Ascending aorta (tissue), 2 donors: ENCODE measurements around the gene P2RX3. TPM values are rescaled to one million over a fixed set of nuclear protein-coding genes. Genes with fewer than 3 reads are reported as not detected.

ENCODE experiments used
- DNase-seq, 2 donors: peaks; one replicate each; pipeline ENCODE4 v3.0.0-alpha.2; 2019; ENCODE audit warnings: low spot score in 2 of 2
- H3K27ac ChIP-seq, 2 donors: fragments of 200-600 bp; sonication (generic); one replicate each; pipeline ENCODE4 v1.5.1; 2016 to 2017; ENCODE audit warnings: mild to moderate bottlenecking in 1 of 2
- H3K27me3 ChIP-seq: fragments of 200-600 bp; sonication (generic); one replicate; pipeline ENCODE4 v1.5.1; 2017
- H3K36me3 ChIP-seq, 2 donors: fragments of 200-600 bp; sonication (generic); one replicate each; pipeline ENCODE4 v1.5.1; 2016
- H3K4me1 ChIP-seq, 2 donors: fragments of 200-600 bp; sonication (generic); one replicate each; pipeline ENCODE4 v1.5.1; 2016 to 2017; ENCODE audit warnings: mild to moderate bottlenecking in 1 of 2
- H3K4me3 ChIP-seq, 2 donors: fragments of 200-600 bp; sonication (generic); one replicate each; pipeline ENCODE4 v1.5.1; 2016 to 2017; ENCODE audit warnings: mild to moderate bottlenecking in 1 of 2
- H3K9me3 ChIP-seq, 2 donors: fragments of 200-600 bp; sonication (generic); one replicate each; pipeline ENCODE4 v1.5.1; 2016
- intact Hi-C: fragments of 100-400 bp; cut with DNase I; formaldehyde crosslinking; loops from one replicate; pipeline ENCODE4 v1.15.1; 2023
- total RNA-seq: library from RNA; depleted of rRNA; stranded (reverse); fragments of >200 nt; gene quantifications from one replicate; pipeline ENCODE4 v1.1.0, GENCODE V29; 2016
- TF ChIP-seq, protein P1 (sequence below), 3 experiments: fragments of 200-600 bp in 2 of 3; fragments of 450-650 bp in 1 of 3; sonication (generic) in 2 of 3; IDR thresholded peaks; one replicate each; pipeline ENCODE4 v1.5.1; 2016 to 2019; ENCODE audit warnings: antibody characterized with exemption in 3 of 3, mild to moderate bottlenecking in 1 of 3, moderate library complexity in 1 of 3

Gene P2RX3
- total RNA-seq, 1 donor from 2014 or later, result not detected

DNA sequence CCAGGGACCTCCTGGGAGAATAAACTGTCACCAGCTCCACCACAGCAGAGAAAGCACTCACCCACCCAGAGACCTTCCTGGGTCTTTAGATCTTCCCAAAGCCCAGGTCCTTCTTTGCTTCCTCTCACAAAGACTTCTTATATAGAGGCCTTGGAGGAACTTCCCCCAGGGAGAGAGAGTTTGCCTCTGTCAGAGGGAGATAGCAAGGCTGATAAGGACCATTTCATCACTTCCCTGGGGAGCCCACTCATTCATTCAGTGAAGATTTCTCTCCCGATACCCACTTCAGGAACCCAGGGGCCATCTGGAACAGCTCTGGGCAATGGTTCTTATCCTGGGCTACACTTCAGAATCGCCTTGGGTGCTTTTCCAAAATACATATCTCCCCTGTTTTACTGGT is 52.4 kb downstream of the P2RX3 start, which contains the start of gene PRG2:
PRG2 (minus strand) TSS at position 116 of the 400 bp plus-strand sequence. CDS start 706 bp downstream, outside the sequence.
- intact Hi-C loops, result no loop called here
- no peak for DNase-seq

DNA sequence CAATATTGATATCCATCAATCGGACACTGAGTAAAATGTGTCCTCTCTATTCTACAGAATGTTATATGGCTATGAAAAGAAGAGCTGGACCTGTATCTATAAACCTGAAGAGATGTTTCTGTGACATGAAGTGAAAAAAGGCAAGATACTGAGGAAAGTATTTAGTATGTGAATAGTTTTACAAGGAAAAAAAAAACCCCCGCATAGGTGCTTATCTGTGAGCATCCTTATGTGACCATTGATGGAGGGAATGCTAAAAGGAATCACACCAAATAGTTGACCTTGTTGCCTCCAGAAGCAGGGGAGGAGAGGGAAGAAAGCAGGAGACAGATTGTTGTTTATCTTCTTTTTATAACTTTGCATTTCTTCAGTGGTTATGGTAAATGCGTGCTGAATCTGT is 53.0 kb downstream of the P2RX3 start:
- Histone ChIP-seq H3K36me3 (no peaks in the 10 kb centered on the region), H3K27me3 (no peaks in the 10 kb centered on the region), H3K4me1 (no peaks in the 10 kb centered on the region), H3K27ac (no peak overlapping the region), H3K9me3 (no peaks in the 10 kb centered on the region), H3K4me3 (no peak overlapping the region)
- no peak for DNase-seq
- TF ChIP-seq, protein P1, sequence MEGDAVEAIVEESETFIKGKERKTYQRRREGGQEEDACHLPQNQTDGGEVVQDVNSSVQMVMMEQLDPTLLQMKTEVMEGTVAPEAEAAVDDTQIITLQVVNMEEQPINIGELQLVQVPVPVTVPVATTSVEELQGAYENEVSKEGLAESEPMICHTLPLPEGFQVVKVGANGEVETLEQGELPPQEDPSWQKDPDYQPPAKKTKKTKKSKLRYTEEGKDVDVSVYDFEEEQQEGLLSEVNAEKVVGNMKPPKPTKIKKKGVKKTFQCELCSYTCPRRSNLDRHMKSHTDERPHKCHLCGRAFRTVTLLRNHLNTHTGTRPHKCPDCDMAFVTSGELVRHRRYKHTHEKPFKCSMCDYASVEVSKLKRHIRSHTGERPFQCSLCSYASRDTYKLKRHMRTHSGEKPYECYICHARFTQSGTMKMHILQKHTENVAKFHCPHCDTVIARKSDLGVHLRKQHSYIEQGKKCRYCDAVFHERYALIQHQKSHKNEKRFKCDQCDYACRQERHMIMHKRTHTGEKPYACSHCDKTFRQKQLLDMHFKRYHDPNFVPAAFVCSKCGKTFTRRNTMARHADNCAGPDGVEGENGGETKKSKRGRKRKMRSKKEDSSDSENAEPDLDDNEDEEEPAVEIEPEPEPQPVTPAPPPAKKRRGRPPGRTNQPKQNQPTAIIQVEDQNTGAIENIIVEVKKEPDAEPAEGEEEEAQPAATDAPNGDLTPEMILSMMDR (IDR thresholded peaks at IDR 0.05), result no peak
- intact Hi-C loops, result no loop called here

More for the DNA sequence above, 52.4 kb downstream of the P2RX3 start, which contains the start of gene PRG2:
- TF ChIP-seq, protein P1 (IDR thresholded peaks at IDR 0.05), result no peak
- H3K4me3 ChIP-seq, result no peak within 1 kb of the TSS
- H3K27ac ChIP-seq, result no peak within 1 kb of the TSS
- H3K9me3 ChIP-seq, result no peaks in the 10 kb centered on the region
- no peaks in the 10 kb centered on the region for H3K36me3 ChIP-seq
- H3K4me1 ChIP-seq, result no peaks in the 10 kb centered on the region
- no peaks in the 10 kb centered on the region for H3K27me3 ChIP-seq

DNA sequence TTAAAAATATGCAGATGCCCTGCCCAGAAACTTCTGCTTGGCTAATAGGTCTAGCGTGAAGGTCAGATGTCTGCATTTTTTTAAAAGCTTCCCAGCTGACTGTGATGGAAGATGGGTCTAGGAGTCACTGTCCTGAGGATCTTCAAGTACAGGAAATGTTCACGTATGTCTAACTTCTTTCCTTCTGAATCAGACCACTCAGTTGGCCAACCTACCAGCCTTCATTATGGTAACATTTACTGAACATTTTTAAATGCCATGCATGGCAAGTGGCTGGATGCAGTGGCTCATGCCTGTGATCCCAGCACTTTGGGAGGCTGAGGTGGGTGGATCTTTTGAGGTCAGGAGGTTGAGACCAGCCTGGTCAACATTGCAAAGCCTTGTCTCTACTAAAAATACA is 53.4 kb downstream of the P2RX3 start:
- Histone ChIP-seq H3K9me3 (no peaks in the 10 kb centered on the region), H3K36me3 (no peaks in the 10 kb centered on the region), H3K27me3 (no peaks in the 10 kb centered on the region), H3K4me3 (no peak overlapping the region), H3K27ac (no peak overlapping the region), H3K4me1 (no peaks in the 10 kb centered on the region)
- intact Hi-C loops, result no loop called here
- TF ChIP-seq, protein P1 (IDR thresholded peaks at IDR 0.05), result no peak
- no peak for DNase-seq

DNA sequence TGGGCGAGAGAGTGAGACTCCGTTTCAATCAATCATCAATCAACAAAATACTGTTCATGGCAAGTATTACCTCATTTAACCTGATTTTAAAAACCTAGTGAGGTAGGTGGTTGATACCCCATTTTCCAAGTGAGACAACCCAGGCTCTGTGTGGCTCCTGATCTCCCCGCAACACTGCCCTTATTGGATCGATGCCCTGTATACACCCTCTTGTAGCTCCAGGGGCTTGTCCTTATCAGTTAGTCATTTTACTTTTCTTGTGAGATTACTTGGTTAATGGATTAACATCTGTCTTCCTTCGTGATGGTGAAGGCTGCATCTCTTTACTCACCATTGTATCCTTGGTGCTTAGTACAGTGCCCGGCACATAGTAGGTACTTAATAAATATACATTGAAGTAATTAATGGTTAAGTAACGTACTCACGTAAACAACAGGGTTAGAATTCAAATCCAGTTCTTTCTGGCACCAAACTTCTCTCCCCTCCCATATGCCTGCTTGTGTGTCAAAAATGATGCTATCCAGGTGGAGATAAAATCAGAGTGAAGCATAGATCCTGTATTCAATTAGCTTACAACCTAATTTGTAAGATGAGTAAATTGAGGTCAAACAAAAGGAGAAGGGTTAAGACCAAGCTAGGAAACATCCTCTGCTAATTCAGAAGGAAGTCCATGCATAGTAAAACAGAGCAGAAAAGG is 54.1 kb downstream of the P2RX3 start:
- H3K27ac ChIP-seq, result no peak overlapping the region
- no peak for DNase-seq
- intact Hi-C loops, result no loop called here
- no peaks in the 10 kb centered on the region for H3K4me1 ChIP-seq
- TF ChIP-seq, protein P1 (IDR thresholded peaks at IDR 0.05), result no peak
- no peaks in the 10 kb centered on the region for H3K9me3 ChIP-seq
- H3K36me3 ChIP-seq, result no peaks in the 10 kb centered on the region
- H3K27me3 ChIP-seq, result no peaks in the 10 kb centered on the region
- H3K4me3 ChIP-seq, result no peak overlapping the region

DNA sequence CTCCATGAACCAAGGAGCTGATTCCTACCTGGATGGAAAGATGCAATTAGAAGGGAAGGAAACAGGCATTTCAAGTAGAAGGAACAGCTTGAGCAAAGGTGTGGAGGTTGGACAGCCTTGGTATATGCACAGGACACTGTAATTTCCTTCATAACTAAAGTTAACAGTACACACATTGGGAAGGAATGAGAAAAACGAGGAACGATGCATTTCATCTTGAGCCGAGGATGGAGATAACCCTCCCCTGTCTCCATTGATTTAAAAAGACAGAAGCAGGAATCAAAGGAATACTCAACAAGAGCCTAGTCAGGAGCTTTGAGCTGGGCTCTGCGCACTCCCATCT is 54.6 kb downstream of the P2RX3 start:
- TF ChIP-seq, protein P1 (IDR thresholded peaks at IDR 0.05), result no peak
- H3K36me3 ChIP-seq, result no peaks in the 10 kb centered on the region
- no peaks in the 10 kb centered on the region for H3K9me3 ChIP-seq
- no peak overlapping the region for H3K4me3 ChIP-seq
- intact Hi-C loops, result no loop called here
- DNase-seq, result no peak
- no peak overlapping the region for H3K27ac ChIP-seq
- no peaks in the 10 kb centered on the region for H3K27me3 ChIP-seq
- H3K4me1 ChIP-seq, result no peaks in the 10 kb centered on the region
